ENCODE data around the gene SH2D5.

DNA sequence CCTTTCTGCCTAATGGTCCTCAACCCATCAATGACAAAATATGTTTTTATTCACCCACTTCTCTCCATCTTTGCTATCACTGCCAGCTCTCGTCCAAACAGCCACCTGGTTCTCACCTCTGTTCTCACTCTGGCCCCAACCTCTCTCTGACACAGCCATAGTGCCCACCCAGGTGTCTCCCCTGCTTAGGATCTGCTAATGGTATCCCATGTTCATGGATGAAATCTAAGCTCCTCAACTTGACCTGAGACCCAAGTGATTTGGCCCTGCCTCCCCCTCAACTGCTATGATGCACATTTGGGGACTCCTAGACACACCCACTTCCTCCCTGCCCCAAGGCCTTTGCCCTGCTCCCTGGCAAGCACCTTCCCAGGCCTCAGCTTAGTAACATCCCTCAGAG, 40.6 kb downstream of the SH2D5 start:
- TF ChIP-seq ZNF660 (tag by site-specific recombination; IDR thresholded peaks at IDR 0.05) = no peak
- TF ChIP-seq, protein P1, sequence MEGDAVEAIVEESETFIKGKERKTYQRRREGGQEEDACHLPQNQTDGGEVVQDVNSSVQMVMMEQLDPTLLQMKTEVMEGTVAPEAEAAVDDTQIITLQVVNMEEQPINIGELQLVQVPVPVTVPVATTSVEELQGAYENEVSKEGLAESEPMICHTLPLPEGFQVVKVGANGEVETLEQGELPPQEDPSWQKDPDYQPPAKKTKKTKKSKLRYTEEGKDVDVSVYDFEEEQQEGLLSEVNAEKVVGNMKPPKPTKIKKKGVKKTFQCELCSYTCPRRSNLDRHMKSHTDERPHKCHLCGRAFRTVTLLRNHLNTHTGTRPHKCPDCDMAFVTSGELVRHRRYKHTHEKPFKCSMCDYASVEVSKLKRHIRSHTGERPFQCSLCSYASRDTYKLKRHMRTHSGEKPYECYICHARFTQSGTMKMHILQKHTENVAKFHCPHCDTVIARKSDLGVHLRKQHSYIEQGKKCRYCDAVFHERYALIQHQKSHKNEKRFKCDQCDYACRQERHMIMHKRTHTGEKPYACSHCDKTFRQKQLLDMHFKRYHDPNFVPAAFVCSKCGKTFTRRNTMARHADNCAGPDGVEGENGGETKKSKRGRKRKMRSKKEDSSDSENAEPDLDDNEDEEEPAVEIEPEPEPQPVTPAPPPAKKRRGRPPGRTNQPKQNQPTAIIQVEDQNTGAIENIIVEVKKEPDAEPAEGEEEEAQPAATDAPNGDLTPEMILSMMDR (tag by site-specific recombination; IDR thresholded peaks at IDR 0.05) = no peak
